ENCODE data around the gene PRIMA1. TPM values are rescaled to one million over a fixed set of nuclear protein-coding genes. Genes with fewer than 3 reads are reported as not detected.

PRIMA1 gene
- total and polyA plus RNA-seq, 9 of the 15 experiments (the other 6 are each of a cell fraction or from before 2014, with no cell fraction given), result not detected

- TF ChIP-seq SFPQ (IDR thresholded peaks at IDR 0.05; ENCODE audit: low read depth, low read length), result no peak
- no peak for TF ChIP-seq E2F1 (CRISPR knock-in tag; IDR thresholded peaks at IDR 0.05)
These were observed 42.5 kb downstream of the PRIMA1 start (continued) for GRCh38 chr14:93745603-93746273.

- TF ChIP-seq ZKSCAN1 (IDR thresholded peaks at IDR 0.05; ENCODE audit: low read depth, low read length) (no peak), C11orf30 (IDR thresholded peaks at IDR 0.05; ENCODE audit: low read depth) (no peak), ILF3 (IDR thresholded peaks at IDR 0.05; ENCODE audit: borderline replicate concordance) (no peak), RBBP5 (IDR thresholded peaks at IDR 0.05; ENCODE audit: borderline replicate concordance, insufficient read depth, low read length, poor library complexity, severe bottlenecking) (no peak), THRB (CRISPR knock-in tag; conservative IDR thresholded peaks at IDR 0.05) (no peak), U2AF1 (optimal IDR thresholded peaks at IDR 0.05; ENCODE audit: low read depth, low read length) (no peak), GABPA (tag; conservative IDR thresholded peaks at IDR 0.05; ENCODE audit: low read depth) (no peak)
- POLR2A ChIA-PET, result no interaction called here
- ATAC-seq, result no peak
- CTCF ChIA-PET (ENCODE audit: low intra/inter-chr PET ratio), result no interaction called here
- Histone ChIP-seq H3K9me1 (ENCODE audit: control insufficient read depth, insufficient read depth, low read length) (no peaks in the 10 kb centered on the region), H3K27ac (ENCODE audit: extremely low read depth, low read depth, low read length) (no peak overlapping the region), H3K4me3 (no peak overlapping the region), H3K4me2 (ENCODE audit: insufficient read depth, low read length) (no peak overlapping the region), H2AFZ (ENCODE audit: low read depth, low read length) (no peak overlapping the region), H3K27me3 (ENCODE audit: control insufficient read depth in 2 of 2, insufficient read depth in 2 of 2, low read length in 2 of 2) (peaks cover 0 to 28% of the 10 kb centered on the region in 2 experiments; a peak in 2 of 5 replicates), H3K36me3 (ENCODE audit: control insufficient read depth, insufficient read depth, low read length) (no peaks in the 10 kb centered on the region), H4K20me1 (replicated peaks; ENCODE audit: control insufficient read depth, insufficient read depth, low read length) (no peaks in the 10 kb centered on the region), H3K79me2 (ENCODE audit: control insufficient read depth, insufficient read depth, low read length) (no peaks in the 10 kb centered on the region), H3K9me3 (replicated peaks; ENCODE audit: control insufficient read depth, insufficient read depth, low read depth, low read length) (no peaks in the 10 kb centered on the region), H3K4me1 (replicated peaks in 1 of 2; ENCODE audit: control insufficient read depth in 2 of 2, insufficient read depth in 2 of 2, low read length in 2 of 2) (no peaks in the 10 kb centered on the region), H3K9ac (ENCODE audit: insufficient read depth in 1 of 2, low read depth in 2 of 2, low read length in 2 of 2) (no peak overlapping the region)
- no TSS peak for BruUV-seq (replicated peaks)
- in situ Hi-C loops (cut with MboI), result no loop called here
- DNase-seq (ENCODE audit: extremely low read depth in 1 of 4, low spot score in 3 of 4), result no peak
- WGBS (ENCODE audit: insufficient coverage, low coverage, missing lambda C conversion rate), result 5% methylated on average over 4 of the region's 8 CpGs
- no peak for FAIRE-seq
- intact Hi-C loops (cut with micrococcal nuclease), result no loop called here
These were observed 43.4 kb downstream of the PRIMA1 start for GRCh38 chr14:93744876-93745275.
